Measurements from ENCODE around the gene SGPL1.

SGPL1 gene

DNA sequence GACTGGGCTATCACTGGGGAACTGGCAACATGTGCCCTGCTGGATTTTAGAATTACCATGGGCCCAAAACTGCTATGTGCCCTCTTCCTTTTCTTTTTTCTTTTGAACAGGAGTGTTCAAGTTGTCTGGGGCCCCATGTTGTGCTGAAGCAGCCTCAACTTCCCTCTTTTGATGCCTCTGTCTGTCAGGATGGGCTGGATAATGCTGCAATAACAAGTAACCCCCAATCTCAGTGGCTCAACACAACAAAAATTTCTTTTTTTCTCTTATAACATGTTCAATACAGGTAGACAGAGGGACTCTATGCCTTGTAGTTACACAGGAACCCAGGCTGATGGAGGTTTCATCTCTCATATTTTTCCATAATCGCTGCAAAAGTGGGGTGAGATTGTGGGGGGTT, 80.8 kb downstream of the SGPL1 start:
- no peak for DNase-seq (ENCODE audit: low read depth)
- no peak overlapping the region for H3K4me3 ChIP-seq (ENCODE audit: low read depth, low read length)

DNA sequence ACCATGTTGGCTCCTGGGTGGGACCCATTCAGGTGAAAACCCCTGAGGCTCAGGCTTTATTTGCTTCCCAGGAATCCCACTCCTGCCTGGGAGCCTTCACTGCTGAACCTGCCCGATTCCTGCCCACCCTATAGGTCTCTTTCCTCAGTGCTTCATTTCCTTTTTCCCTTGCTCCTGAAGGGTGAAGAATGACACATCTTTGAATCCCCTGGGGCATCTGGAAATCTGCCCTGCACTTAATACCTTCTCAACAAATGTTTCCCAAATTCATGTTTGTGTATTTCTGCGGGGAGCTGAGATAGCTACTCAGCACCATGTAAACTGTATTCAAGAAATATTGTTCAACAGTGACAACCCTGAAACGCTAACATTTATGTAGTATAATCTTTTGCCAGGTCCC, 82.9 kb downstream of the SGPL1 start:
- H3K4me3 ChIP-seq (ENCODE audit: low read depth, low read length): no peak overlapping the region
- no peak for DNase-seq (ENCODE audit: low read depth)

DNA sequence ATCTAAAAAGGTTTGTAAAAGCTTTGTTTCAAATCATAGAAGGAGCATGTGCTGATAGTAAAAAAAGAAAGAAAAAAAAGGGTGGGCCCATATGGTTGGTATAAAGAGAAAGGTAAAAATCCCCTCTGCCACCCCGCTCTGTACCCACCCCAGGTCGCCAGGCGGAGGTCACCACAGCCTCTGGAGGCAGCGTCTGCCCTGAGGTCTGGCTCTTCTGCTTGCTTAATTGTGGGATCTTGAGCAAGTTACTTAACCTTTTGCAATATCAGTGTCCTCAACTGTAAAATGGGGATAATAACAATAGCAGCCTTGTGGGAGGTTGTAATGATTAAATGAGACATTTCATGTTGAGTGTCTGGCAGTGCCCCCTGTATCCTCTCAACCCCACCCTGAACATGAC, 83.3 kb downstream of the SGPL1 start:
- no peak overlapping the region for H3K4me3 ChIP-seq (ENCODE audit: low read depth, low read length)
- no peak for DNase-seq (ENCODE audit: low read depth)

DNA sequence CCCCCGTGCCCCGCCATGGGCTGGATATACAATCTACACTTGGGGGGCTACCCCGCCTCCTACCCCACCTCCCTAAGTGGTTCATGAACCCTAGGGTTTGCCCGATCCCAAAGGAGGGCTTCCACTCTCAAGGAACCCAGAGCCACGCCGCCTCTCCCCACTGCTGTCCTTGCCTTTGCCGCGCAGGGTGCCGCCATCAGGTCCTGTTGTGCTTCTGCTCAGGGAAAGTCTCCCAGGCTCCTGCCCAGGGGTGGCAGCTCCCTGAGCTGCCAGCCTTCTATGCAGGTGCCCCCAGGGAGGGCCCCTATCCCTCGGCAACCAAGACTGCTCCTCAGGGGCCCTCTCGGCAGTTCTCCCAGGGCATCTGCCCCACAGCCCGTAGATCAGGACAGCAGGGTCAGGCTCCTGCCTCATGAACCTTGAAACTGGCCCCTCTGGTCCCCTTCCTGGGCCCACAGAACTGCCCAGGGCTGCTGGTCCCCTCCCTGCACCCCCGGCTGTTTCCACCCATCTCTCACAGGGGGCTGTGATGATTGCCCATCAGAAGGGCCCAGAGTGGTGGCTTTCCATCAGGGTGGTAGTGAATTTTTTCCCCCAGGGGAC, 85.6 kb downstream of the SGPL1 start:
- no peak for DNase-seq (ENCODE audit: low read depth)
- no peak overlapping the region for H3K4me3 ChIP-seq (ENCODE audit: low read depth, low read length)

DNA sequence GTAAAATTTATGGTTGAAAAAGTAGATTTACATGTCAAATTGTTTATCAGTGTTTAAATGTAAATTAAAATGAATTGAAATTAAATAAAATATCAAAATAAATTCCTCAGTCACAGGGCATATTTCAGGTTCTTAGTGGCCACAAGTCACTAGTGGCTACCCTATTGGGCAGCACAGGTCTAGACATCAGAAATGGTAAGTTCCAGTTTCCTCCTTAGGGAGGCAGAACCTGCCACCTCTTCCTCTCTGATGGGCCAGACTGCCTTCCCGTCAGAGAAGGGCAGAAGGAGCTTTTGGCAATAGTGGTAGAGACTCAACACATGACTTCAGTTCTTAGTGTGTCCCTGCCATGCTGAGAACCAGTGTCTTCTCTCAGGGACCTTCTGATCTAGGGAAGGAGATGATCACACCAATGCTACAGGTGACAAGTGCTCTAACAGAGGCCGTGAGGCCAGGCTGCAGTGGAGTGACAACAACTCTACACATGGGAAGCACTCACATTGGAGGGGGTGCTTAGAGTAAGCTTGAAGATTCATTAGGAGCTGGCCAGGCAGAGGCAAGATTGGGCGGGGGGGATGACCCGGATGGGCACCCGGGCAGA, 87.0 kb downstream of the SGPL1 start:
- DNase-seq (ENCODE audit: low read depth): no peak
- H3K4me3 ChIP-seq (ENCODE audit: low read depth, low read length): no peak overlapping the region

DNA sequence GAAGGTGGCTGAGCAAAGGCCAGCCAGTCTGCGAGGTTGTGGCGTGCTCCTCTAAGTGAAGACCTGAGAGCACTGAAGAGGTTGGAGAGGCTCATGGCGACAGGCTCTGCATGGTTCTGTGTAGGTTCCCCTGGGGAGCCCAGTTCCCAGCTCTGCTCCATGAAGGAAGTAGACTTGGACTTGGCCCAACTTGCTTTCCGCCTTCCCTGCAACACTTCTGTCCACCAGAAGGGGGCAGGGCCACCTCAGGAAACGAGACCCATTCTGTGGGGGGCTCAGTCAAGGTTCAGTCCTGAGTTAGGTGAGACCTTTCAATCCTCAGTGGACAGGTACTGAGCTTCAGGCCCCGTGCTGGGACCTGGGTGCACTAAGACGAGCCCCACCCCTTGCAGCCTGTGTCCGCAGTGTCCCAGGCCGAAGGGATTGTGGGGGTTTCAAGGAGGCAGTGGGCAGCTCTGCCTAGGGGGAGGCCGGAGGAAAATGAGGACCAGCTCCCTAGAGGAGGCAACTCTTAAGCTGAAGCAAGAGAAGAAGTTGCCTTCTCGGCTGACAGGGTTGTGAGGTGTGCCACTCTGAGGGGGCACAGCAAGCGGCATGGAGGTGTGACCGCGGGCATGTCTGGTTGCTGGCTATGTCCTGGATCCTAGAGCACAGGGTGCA, 87.6 kb downstream of the SGPL1 start:
- no peak for DNase-seq (ENCODE audit: low read depth)
- H3K4me3 ChIP-seq (ENCODE audit: low read depth, low read length): no peak overlapping the region

DNA sequence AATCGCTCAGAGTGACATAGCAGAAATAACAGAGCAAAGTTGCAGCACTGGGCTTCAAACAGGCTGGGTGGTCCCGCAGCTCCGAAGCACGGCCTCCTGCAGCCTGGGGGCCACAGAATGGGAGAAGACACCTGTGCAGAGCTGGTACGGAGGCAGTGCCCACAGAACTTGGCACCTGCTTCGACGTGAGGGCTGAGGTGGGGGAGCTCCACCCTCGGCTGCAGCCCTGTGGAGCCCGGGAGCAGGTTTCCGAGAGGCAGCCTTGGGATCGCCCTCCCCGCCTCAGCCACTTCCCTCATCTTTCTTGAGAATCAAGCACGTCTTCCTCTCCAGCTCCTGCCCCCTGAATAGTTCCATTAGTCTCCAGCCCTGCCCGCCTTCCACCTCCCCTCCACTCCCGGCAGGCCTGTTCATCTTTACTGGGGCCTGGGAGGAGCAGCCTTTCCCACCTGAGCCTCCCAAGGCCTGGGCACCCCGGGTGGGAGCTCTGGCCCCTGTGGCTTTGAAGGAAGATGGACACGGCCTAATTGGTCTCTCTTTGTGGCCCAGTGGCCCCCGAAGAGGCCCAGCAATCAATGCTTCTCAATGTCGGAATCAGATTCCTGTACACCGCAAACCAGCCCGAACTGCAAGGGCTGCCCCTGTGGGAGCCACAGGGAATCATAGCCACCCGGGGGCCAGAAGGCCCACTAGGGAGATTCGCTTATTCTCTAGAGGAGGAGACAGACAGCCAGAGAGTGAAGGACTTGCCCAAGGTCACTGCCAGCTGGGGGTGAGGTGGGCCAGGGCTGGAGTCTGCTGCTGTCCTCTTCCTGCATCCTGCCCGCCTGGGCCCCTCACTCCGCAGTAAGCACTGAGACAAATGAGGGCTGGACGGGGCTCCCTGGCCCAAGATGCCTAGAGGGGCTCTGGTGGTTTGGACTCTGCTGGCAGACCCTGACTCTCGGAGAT, 89.6 kb downstream of the SGPL1 start:
- no peak for DNase-seq (ENCODE audit: low read depth)
- H3K4me3 ChIP-seq (ENCODE audit: low read depth, low read length): no peak overlapping the region

DNA sequence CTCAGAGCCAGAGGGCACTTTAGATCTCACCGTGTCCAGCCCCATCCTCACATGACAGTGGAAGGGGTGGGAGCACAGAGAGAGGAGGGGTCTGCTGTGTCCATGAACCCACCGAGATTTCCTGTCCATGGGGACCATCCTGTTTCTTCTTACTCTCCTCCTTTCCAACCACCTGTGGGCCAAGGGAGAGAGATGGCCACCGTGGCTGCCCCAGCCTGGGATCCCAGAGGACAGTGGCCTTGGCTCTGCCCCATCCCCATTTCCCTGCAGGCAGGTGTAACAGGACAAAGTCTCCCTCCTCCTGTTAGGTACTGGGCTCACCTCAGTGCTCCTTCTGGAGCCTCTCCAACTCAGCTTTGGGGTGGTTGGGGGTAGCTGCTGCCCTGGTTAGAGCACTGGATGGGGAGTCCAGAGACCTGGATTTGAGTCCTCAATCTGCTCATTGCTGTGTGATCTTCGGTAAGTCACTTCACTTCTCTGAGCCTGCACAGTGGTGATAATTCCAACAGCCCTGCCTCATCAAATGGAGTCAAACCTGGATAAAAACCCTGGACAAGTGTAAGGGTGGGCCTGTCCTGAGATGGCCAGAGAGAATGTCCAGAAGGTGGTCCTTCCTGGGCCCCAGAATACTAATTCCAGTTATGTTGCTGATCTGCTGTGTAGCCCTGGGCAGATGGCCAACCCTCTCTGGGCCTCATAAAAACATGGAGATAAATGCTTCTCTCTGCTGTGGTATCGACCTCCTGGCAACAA, 90.5 kb downstream of the SGPL1 start:
- no peak overlapping the region for H3K4me3 ChIP-seq (ENCODE audit: low read depth, low read length)
- no peak for DNase-seq (ENCODE audit: low read depth)

DNA sequence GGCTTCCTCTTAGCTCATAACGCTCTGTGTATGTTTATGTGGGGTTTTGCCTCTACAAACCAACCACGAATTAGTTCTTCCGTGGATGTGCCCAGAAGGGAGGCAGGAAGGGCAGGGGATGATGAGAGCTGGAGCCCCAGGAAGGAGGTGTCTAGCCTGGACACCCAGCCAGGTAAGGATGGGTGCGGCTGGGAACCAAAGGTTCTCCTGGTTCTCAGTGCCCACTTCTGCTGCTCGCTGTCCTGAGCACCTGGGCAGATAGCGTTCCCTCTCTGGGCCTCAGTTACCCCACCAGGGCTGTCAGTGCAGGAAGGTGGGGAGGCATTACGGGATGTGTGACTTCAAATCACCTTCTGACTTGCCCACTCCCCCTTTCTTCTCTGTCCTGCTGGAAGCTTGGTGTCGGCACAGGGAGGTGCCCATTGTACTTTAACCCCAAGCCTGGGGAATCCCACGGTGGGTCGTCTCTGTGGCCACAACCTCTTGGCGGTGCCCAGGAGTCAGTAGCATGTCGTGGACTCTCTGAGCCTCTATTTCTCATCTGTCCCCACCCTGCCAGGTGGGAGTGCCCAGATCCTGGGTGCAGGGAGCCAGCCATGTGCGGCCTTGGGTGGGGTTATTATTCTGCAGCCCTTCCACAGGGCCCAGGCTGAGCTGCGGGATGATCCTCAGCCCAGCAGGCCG, 91.3 kb downstream of the SGPL1 start:
- no peak overlapping the region for H3K4me3 ChIP-seq (ENCODE audit: low read depth, low read length)
- no peak for DNase-seq (ENCODE audit: low read depth)

DNA sequence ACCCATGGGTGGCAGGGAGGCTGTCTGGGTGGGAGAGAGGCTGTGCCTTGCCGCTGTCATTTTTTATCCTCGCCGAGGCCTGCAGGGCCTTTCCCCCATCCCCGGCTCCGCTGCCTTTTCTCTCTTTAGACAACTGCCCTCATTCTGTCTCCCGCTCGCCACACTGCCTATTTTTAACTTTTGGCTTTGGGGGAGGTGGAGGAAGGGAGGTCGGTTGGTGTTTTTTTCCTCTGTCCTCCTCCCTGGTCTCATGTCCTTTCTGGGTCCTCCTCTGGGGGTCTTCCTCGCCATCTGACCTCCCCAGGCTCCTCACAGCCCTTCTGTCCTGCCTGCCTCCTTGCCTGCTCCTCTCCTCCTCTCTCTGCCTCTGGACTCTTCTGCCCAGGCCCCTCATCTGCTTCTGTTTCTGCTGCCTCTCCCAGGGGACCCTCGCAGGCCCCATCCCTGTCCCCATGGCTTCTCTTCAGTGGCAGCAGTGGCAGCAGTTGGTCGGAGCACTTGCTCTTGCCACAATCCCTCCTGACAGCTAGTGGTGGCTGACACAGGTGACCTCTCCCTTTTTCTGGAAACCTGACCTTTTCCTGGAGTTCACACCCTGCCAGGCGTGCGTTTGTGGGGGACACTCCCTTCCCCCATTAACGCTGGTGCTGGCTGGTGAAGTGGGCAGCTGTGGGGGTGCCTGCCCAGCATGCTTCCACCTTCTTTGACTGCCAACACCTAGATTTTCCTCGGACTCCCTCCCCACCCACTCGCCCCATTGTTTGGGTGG, 92.1 kb downstream of the SGPL1 start:
- H3K4me3 ChIP-seq (ENCODE audit: low read depth, low read length): no peak overlapping the region
- no peak for DNase-seq (ENCODE audit: low read depth)

DNA sequence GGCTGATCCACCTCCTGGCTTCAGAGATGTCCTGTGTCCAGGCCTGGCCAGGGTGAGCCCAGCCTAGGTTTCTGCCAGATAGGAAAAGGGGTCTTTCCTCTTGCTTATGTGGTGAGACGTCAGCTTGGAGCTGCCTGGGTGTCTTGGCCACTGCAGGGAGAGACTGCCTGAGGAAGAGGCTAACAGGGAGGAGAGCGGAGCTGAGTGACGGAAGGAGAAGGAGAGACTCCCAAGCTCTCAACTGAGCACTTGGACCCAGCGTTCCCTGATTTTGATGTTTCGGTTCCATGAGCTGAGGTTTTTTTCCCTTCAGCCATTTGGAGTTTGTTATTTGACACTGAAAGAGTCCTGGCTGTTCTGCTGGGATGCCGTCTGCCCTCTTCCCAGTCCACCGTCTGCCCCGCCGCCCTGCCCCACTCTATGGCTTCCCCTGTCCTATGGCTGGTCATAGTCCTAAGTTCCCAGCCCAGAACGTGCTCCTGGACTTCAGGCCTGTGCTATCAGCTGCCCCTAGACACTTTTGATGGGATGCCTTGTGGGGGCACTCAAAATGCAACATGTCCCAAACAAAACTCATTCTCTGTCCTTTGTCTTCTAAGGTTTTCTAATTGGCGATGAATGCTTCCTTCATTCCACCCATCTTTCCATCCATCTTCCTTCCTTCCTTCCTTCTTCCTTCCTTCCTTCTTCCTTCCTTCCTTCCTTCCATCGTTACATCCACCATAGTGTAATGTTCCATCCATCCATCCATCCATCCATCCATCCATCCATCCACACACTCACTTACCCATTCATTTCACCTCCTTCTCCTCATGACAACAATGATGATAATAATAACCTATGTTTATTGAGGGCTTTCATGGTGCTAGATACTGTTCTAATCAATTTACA, 92.9 kb downstream of the SGPL1 start:
- DNase-seq (ENCODE audit: low read depth): no peak
- H3K4me3 ChIP-seq (ENCODE audit: low read depth, low read length): no peak overlapping the region

DNA sequence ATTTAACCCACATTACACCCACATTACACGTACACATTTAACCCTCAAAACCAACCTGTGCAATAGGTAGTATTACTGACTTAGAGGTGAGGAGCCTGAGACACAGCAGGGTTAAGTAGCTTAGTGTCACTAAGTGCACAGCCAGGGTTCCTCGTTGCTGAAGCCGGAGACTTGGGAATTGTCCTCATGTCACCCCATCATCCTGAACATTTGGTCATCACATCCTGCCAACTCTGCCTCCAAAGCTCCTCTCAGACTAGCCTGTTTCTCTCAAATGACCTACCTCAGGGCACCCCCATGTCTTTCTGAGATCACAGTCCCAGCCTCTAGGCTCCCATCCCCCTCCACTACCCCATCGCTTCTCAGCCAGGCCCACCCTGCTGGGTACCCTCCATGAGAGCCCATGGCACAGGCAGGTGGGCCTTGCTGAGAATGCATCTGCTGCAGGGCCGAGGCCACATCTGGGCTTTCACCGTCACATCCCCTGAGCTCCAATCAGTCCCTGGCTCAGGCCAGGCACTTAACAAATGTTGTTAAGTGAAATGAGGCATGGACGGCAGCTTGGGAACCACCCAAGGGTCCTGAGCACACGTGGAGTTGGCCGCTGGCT, 93.7 kb downstream of the SGPL1 start:
- DNase-seq (ENCODE audit: low read depth): no peak
- no peak overlapping the region for H3K4me3 ChIP-seq (ENCODE audit: low read depth, low read length)

DNA sequence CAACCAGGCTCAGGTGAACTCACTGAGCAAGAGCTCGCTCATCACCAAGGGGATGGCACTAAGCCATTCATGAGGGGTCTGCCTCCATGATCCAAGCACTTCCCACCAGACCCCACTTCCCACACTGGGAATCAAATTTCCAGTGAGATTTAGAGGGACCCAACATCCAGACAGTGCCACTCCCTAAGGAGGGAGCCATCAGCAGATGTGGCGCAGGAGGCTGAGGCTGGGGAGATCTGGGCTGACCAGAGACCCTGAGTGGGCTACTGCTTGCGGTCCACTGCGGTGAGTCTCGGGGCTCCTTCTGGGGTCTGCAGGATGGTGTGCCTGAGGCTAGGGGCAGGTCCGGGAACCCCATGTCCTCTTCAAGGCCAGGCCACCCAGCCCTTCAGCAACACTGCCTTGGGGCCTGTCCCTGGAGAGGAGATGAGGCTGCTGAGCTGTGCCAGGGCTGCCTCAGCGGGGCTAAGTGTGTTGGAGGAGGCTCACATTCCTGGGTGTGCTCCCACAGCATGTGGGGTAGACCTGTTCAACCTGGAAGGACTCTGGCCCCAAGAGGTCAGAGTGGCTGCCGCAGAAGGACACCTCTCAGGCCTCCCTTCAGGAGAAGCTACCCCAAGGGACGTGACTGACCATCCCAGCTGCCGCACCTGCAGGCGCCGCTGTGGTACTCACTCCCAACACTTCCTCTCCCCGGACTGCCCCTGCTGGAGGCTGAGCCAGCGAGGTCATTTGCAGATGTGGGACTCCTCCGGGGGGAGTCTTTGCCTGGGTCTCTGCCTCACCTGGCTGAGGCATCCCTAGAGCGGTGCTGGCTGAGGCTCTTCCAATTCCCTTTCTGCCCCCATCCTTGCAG, 95.0 kb downstream of the SGPL1 start:
- H3K4me3 ChIP-seq (ENCODE audit: low read depth, low read length): no peak overlapping the region
- DNase-seq (ENCODE audit: low read depth): no peak

DNA sequence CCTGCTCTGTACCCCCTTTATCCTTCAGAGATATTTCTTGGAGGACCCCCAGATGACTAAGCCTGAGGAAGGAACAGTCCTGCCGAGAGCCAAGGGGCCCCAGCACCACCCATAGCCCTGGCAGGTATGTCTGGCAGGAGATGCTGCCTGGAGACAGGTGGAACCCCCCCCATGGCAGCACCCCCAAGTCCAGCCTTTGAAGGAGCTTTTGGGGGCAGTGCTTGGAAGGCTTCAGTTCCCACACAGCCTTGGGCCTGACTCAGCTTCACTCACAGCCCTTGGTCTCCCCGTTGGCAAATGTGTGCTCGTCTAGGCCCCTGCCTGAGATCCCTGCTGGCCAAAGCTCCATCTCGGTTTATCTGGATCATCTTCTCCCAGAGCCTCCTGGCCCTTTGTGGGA, 95.6 kb downstream of the SGPL1 start:
- H3K4me3 ChIP-seq (ENCODE audit: low read depth, low read length): no peak overlapping the region
- DNase-seq (ENCODE audit: low read depth): no peak

DNA sequence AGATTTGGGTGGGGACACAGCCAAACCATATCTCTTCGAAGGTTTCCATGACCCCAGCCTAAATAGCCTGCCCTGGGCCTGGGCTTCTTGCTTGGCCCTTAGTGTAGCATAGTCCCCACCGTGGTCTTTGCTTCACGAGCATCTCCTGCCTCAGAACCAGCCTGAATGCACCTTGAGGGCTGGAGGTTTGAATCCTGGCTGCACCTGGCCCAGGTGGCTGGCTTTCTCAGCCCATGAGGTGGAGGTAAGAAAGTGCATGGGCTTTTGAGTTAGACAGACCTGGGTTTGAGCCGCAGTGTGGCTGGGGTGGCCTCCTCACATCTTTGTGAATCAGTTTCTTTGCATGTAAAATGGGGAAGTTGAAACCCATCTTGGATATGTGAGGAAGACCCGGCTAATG, 96.8 kb downstream of the SGPL1 start:
- DNase-seq (ENCODE audit: low read depth): no peak

More for the DNA sequence above, 96.8 kb downstream of the SGPL1 start:
- no peak overlapping the region for H3K4me3 ChIP-seq (ENCODE audit: low read depth, low read length)

Data from skeletal muscle cell (primary cell).